Measurements from ENCODE around the gene MAP3K5. TPM values are rescaled to one million over a fixed set of nuclear protein-coding genes. Genes with fewer than 3 reads are reported as not detected.

MAP3K5 gene
- total and polyA plus RNA-seq, 2 donors (not counting 3 experiments of a cell fraction or from before 2014, with no cell fraction given) = 1.5 to 7.0 TPM

DNA sequence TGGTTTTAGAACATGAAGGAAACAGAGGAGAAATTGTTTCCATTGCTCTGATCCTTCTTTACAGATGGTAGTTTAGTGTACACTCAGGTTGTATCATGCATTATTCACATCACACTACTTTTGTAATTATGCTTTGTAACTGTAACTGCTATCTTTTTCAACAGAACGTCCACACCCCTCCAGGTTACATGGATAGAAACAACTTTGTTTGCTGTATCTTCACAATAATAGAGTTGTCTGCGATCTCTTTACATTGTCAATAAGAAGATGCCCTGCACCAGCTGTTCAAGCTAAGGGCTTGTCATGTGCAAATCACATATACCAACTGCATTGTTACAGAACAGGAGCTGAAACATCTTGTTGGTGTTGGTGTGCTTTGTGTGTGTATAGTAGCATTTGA lies 174.2 kb downstream of the MAP3K5 start:
- Histone ChIP-seq H3K9me1 (replicated peaks; ENCODE audit: control insufficient read depth, extremely low read depth, insufficient read depth, low read length) (no peaks in the 10 kb centered on the region), H3K4me1 (ENCODE audit: control insufficient read depth, extremely low read depth, insufficient read depth, low read length) (peaks cover 9% of the 10 kb centered on the region), H3K9me3 (replicated peaks; ENCODE audit: control insufficient read depth, insufficient read depth, low read length) (no peaks in the 10 kb centered on the region), H2AFZ (ENCODE audit: low read depth, low read length) (no peak overlapping the region), H3K79me2 (ENCODE audit: control insufficient read depth, insufficient read depth, low read length) (no peaks in the 10 kb centered on the region), H3K27me3 (ENCODE audit: control insufficient read depth in 2 of 2, insufficient read depth in 2 of 2, low read length in 2 of 2) (no peaks in the 10 kb centered on the region), H4K20me1 (replicated peaks; ENCODE audit: control insufficient read depth, extremely low read depth, insufficient read depth, low read length) (no peaks in the 10 kb centered on the region), H3K27ac (ENCODE audit: insufficient read depth, low read depth, low read length) (no peak overlapping the region), H3K4me2 (ENCODE audit: insufficient read depth, low read length) (no peak overlapping the region), H3K9ac (replicated peaks; ENCODE audit: extremely low read depth, insufficient read depth, low read length) (no peak overlapping the region), H3K4me3 (replicated peaks in 1 of 3; ENCODE audit: insufficient read depth in 1 of 3, low read depth in 1 of 3, low read length in 3 of 3) (no peak overlapping the region), H3K36me3 (ENCODE audit: control insufficient read depth in 2 of 2, extremely low read depth in 1 of 2, insufficient read depth in 2 of 2, low read length in 2 of 2) (no peaks in the 10 kb centered on the region)
- CTCF ChIA-PET = interaction anchor here (1.2 to 1.8 kb wide), 3 partner anchors 26 to 174 kb away, joined by 3 to 5 read pairs (median 4); partner anchors contain the start of gene MAP3K5
- DNase-seq (ENCODE audit: low read depth, low spot score) (no peak), FAIRE-seq (no peak)
- POLR2A ChIA-PET = no interaction called here
- dilution Hi-C loops (cut with MboI; ENCODE audit: extremely low pct_ligation_motif_present, low sequenced_read_pairs) = no loop called here
- intact Hi-C loops (cut with micrococcal nuclease) = no loop called here
- no peak for TF ChIP-seq GATA2 (IDR thresholded peaks at IDR 0.05; ENCODE audit: insufficient read depth, insufficient read length, low read depth, low read length)
- no peak for TF ChIP-seq EZH2 (IDR thresholded peaks at IDR 0.05; ENCODE audit: borderline replicate concordance, low read depth, low read length, severe bottlenecking)
- TF ChIP-seq POLR2AphosphoS5 (IDR thresholded peaks at IDR 0.05; ENCODE audit: insufficient read depth, low read depth, low read length) = no peak
- no peak for TF ChIP-seq MYC (IDR thresholded peaks at IDR 0.05; ENCODE audit: low read depth, low read length)
- TF ChIP-seq FOS (IDR thresholded peaks at IDR 0.05; ENCODE audit: borderline replicate concordance, insufficient read depth, low read length) = no peak
- TF ChIP-seq, protein P1, sequence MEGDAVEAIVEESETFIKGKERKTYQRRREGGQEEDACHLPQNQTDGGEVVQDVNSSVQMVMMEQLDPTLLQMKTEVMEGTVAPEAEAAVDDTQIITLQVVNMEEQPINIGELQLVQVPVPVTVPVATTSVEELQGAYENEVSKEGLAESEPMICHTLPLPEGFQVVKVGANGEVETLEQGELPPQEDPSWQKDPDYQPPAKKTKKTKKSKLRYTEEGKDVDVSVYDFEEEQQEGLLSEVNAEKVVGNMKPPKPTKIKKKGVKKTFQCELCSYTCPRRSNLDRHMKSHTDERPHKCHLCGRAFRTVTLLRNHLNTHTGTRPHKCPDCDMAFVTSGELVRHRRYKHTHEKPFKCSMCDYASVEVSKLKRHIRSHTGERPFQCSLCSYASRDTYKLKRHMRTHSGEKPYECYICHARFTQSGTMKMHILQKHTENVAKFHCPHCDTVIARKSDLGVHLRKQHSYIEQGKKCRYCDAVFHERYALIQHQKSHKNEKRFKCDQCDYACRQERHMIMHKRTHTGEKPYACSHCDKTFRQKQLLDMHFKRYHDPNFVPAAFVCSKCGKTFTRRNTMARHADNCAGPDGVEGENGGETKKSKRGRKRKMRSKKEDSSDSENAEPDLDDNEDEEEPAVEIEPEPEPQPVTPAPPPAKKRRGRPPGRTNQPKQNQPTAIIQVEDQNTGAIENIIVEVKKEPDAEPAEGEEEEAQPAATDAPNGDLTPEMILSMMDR (IDR thresholded peaks at IDR 0.05; ENCODE audit: extremely low read depth in 1 of 2, insufficient read depth in 1 of 2, low read depth in 1 of 2, low read length in 2 of 2) = no peak
- TF ChIP-seq JUN (IDR thresholded peaks at IDR 0.05; ENCODE audit: borderline replicate concordance, insufficient read depth, insufficient read length, low read depth) = no peak
- TF ChIP-seq, protein P2, sequence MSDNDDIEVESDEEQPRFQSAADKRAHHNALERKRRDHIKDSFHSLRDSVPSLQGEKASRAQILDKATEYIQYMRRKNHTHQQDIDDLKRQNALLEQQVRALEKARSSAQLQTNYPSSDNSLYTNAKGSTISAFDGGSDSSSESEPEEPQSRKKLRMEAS (IDR thresholded peaks at IDR 0.05; ENCODE audit: insufficient read depth, insufficient read length) = no peak
- no peak for TF ChIP-seq POLR2A (IDR thresholded peaks at IDR 0.05; ENCODE audit: low read depth, low read length)
- no TSS peak for BruUV-seq (replicated peaks)

Data from endothelial cell of umbilical vein (primary cell).